CD14-positive monocyte (primary cell): ENCODE results near the gene RNF20. TPM values are rescaled to one million over a fixed set of nuclear protein-coding genes. Genes with fewer than 3 reads are reported as not detected.

Source experiments
- DNase-seq, 3 donors: peaks; one replicate each; pipeline ENCODE4 v3.0.0-alpha.2; 2011 to 2022
- H2AFZ ChIP-seq: 2 replicates; pipeline ENCODE4 v1.6.0; 2012; ENCODE audit warnings: mild to moderate bottlenecking, low read depth, low read length, inconsistent platforms; ENCODE audit not compliant: insufficient read depth, poor library complexity, severe bottlenecking
- H3K27ac ChIP-seq, 2 donors: 1 replicate in 1 of 2; 2 replicates in 1 of 2; pipeline ENCODE4 v1.5.1; 2012 to 2013; ENCODE audit warnings: low read length in 2 of 2, control low read depth in 1 of 2, inconsistent platforms in 1 of 2, low read depth in 1 of 2, mild to moderate bottlenecking in 1 of 2
- H3K27me3 ChIP-seq, 2 donors: one replicate each; pipeline versions ENCODE4 v1.6.0 to v1.6.1; 2011 to 2013; ENCODE audit warnings: low read length in 2 of 2; ENCODE audit not compliant: control insufficient read depth in 2 of 2, insufficient read depth in 2 of 2
- H3K36me3 ChIP-seq, 2 donors: replicated peaks in 1 of 2; 1 replicate in 1 of 2; 2 replicates in 1 of 2; pipeline versions ENCODE4 v1.5.1 to v1.6.1; 2012 to 2013; ENCODE audit warnings: low read length in 2 of 2, control low read depth in 1 of 2, inconsistent platforms in 1 of 2, mild to moderate bottlenecking in 1 of 2; ENCODE audit not compliant: insufficient read depth in 2 of 2, control insufficient read depth in 1 of 2
- H3K4me1 ChIP-seq, 2 donors: 1 replicate in 1 of 2; 2 replicates in 1 of 2; pipeline versions ENCODE4 v1.5.1 to v1.6.1; 2012 to 2013; ENCODE audit warnings: low read length in 2 of 2, control low read depth in 1 of 2, inconsistent platforms in 1 of 2, mild to moderate bottlenecking in 1 of 2, moderate library complexity in 1 of 2; ENCODE audit not compliant: insufficient read depth in 2 of 2, control insufficient read depth in 1 of 2
- H3K4me2 ChIP-seq: replicated peaks from 2 replicates; pipeline ENCODE3; 2012; ENCODE audit warnings: low read length, moderate library complexity, mild to moderate bottlenecking; ENCODE audit not compliant: poor library complexity, severe bottlenecking; ENCODE audit errors: extremely low read depth
- H3K4me3 ChIP-seq, 3 experiments: fragments of 200-600 bp in 1 of 3; sonication (generic) in 1 of 3; replicated peaks in 1 of 3; 1 replicate in 2 of 3; 2 replicates in 1 of 3; pipeline ENCODE4 v1.5.1; 2011 to 2013; ENCODE audit warnings: low read length in 3 of 3, mild to moderate bottlenecking in 3 of 3, control low read depth in 2 of 3, low read depth in 2 of 3, inconsistent platforms in 1 of 3, moderate library complexity in 1 of 3
- H3K79me2 ChIP-seq: 2 replicates; pipeline ENCODE4 v1.6.0; 2012; ENCODE audit warnings: mild to moderate bottlenecking, control low read depth, inconsistent platforms, low read length, moderate library complexity; ENCODE audit not compliant: insufficient read depth
- H3K9ac ChIP-seq: 2 replicates; pipeline ENCODE4 v1.6.0; 2017; ENCODE audit warnings: low read length, mild to moderate bottlenecking; ENCODE audit not compliant: insufficient read depth, poor library complexity, severe bottlenecking
- H3K9me3 ChIP-seq, 2 donors: replicated peaks in 1 of 2; 1 replicate in 1 of 2; 2 replicates in 1 of 2; pipeline versions ENCODE4 v1.5.1 to v1.6.1; 2012 to 2013; ENCODE audit warnings: low read length in 2 of 2, control low read depth in 1 of 2; ENCODE audit not compliant: control insufficient read depth in 1 of 2, insufficient read depth in 1 of 2
- H4K20me1 ChIP-seq: 2 replicates; pipeline ENCODE4 v1.6.0; 2012; ENCODE audit warnings: mild to moderate bottlenecking, low read length, control low read depth, moderate library complexity; ENCODE audit not compliant: insufficient read depth
- H3K27ac Mint-ChIP-seq, 7 donors: one replicate each; pipeline ENCODE4 v1.8.0; 2020; ENCODE audit warnings: mild to moderate bottlenecking in 7 of 7, mixed read lengths in 7 of 7, moderate library complexity in 6 of 7, inconsistent platforms in 2 of 7
- H3K27me3 Mint-ChIP-seq, 3 donors: one replicate each; pipeline ENCODE4 v1.8.0; 2021 to 2022; ENCODE audit warnings: low read depth in 3 of 3, mild to moderate bottlenecking in 3 of 3, mixed read lengths in 3 of 3, moderate library complexity in 3 of 3, inconsistent platforms in 1 of 3
- H3K36me3 Mint-ChIP-seq, 2 donors: one replicate each; pipeline ENCODE4 v1.8.0; 2020; ENCODE audit warnings: mixed read lengths in 2 of 2, inconsistent platforms in 1 of 2, mild to moderate bottlenecking in 1 of 2
- H3K4me1 Mint-ChIP-seq: one replicate; pipeline ENCODE4 v1.8.0; 2020; ENCODE audit warnings: mild to moderate bottlenecking, mixed read lengths
- H3K4me3 Mint-ChIP-seq, 2 donors: one replicate each; pipeline ENCODE4 v1.8.0; 2020; ENCODE audit warnings: mild to moderate bottlenecking in 2 of 2, mixed read lengths in 2 of 2, moderate library complexity in 1 of 2
- H3K9me3 Mint-ChIP-seq, 7 donors: one replicate each; pipeline ENCODE4 v1.8.0; 2020 to 2022; ENCODE audit warnings: mixed read lengths in 7 of 7, mild to moderate bottlenecking in 6 of 7, moderate library complexity in 6 of 7, inconsistent platforms in 2 of 7
- CTCF ChIP-seq: fragments of 200-600 bp; IDR thresholded peaks from one replicate; pipeline ENCODE4 v1.8.0; 2022; ENCODE audit warnings: antibody characterized with exemption, mild to moderate bottlenecking
- whole genome bisulfite sequencing: methylation state at CpG from one replicate; pipeline ENCODE4 v1.1.5; 2013; ENCODE audit warnings: missing lambda C conversion rate; ENCODE audit not compliant: insufficient coverage; 5-methylcytosine and 5-hydroxymethylcytosine counted together
- intact Hi-C, 2 donors: fragments of 100-400 bp; cut with micrococcal nuclease; formaldehyde crosslinking; loops; one replicate each; pipeline versions ENCODE4 v1.15.0 to v1.15.1; 2023
- polyA plus RNA-seq, 3 donors: library from polyadenylated mRNA; depleted of rRNA in 1 of 3; unstranded in 2 of 3; stranded (reverse) in 1 of 3; fragments of 300-500 nt in 2 of 3; fragments of >200 nt in 1 of 3; fragmentation: Illumina TruSeq in 2 of 3; gene quantifications; 1 replicate in 2 of 3; 2 replicates in 1 of 3; pipeline ENCODE4 v1.2.3, GENCODE V29; 2012 to 2021

The RNF20 gene
- polyA plus RNA-seq, 3 donors = 7.2 to 35.2 (median 22.3) TPM

GRCh38 chr9:101486693-101487442 is 46.8 kb upstream of the RNF20 start:
- WGBS = 0% methylated on average over 50 of the region's 53 CpGs
- Histone ChIP-seq H3K27me3 (peaks cover 44 to 52% of the 10 kb centered on the region in 2 donors), H4K20me1 (no peaks in the 10 kb centered on the region), H3K79me2 (no peaks in the 10 kb centered on the region), H3K4me1 (peaks cover 0 to 12% of the 10 kb centered on the region in 2 donors), H3K36me3 (no peaks in the 10 kb centered on the region), H3K4me2 (peak overlapping the region; percentile 53), H3K9ac (no peak overlapping the region), H3K9me3 (peaks cover 0 to 7% of the 10 kb centered on the region in 2 donors), H3K27ac (no peak overlapping the region), H2AFZ (peak overlapping the region; percentile 49), H3K4me3 (peak overlapping the region in 1 of 3 experiments; percentile 47)
- peaks cover 0 to 3% (median 0%) of the 10 kb centered on the region in 7 donors for H3K9me3 Mint-ChIP-seq
- H3K27ac Mint-ChIP-seq = peak overlapping the region in 1 of 7 donors; percentile 79
- H3K4me1 Mint-ChIP-seq = peaks cover 8% of the 10 kb centered on the region
- H3K27me3 Mint-ChIP-seq = peaks cover 39 to 45% (median 44%) of the 10 kb centered on the region in 3 donors
- no peaks in the 10 kb centered on the region for H3K36me3 Mint-ChIP-seq
- TF ChIP-seq CTCF = no peak
- DNase-seq = no peak
- intact Hi-C loops = no loop called here
- peak overlapping the region; percentile 56 to 88 for H3K4me3 Mint-ChIP-seq

- peaks cover 44 to 52% of the 10 kb centered on the region in 2 donors for H3K27me3 ChIP-seq
- peaks cover 39 to 45% (median 43%) of the 10 kb centered on the region in 3 donors for H3K27me3 Mint-ChIP-seq
- H3K27ac ChIP-seq = no peak overlapping the region
- H3K79me2 ChIP-seq = no peaks in the 10 kb centered on the region
- peaks cover 0 to 12% of the 10 kb centered on the region in 2 donors for H3K4me1 ChIP-seq
- peaks cover 0 to 7% of the 10 kb centered on the region in 2 donors for H3K9me3 ChIP-seq
- no peaks in the 10 kb centered on the region for H3K36me3 Mint-ChIP-seq
- no peak overlapping the region for H2AFZ ChIP-seq
- H3K27ac Mint-ChIP-seq = no peak overlapping the region
- intact Hi-C loops = no loop called here
- no peak overlapping the region for H3K9ac ChIP-seq
- H3K36me3 ChIP-seq = no peaks in the 10 kb centered on the region
- peaks cover 0 to 3% (median 2%) of the 10 kb centered on the region in 7 donors for H3K9me3 Mint-ChIP-seq
- no peak overlapping the region for H3K4me2 ChIP-seq
- DNase-seq = no peak
- H3K4me3 ChIP-seq = no peak overlapping the region
- H4K20me1 ChIP-seq = no peaks in the 10 kb centered on the region
- no peak for TF ChIP-seq CTCF
- WGBS = 64% methylated on average over 1 of the region's 9 CpGs
- peaks cover 8% of the 10 kb centered on the region for H3K4me1 Mint-ChIP-seq
- H3K4me3 Mint-ChIP-seq = peak overlapping the region; percentile 35 to 88
Observed at GRCh38 chr9:101487443-101487840, 46.2 kb upstream of the RNF20 start.
